Tibial nerve (tissue), 4 donors: ENCODE data around the gene YBX2. TPM values are rescaled to one million over a fixed set of nuclear protein-coding genes. Genes with fewer than 3 reads are reported as not detected.

ENCODE experiments used
- DNase-seq, 2 donors: peaks; one replicate each; pipeline ENCODE4 v3.0.0-alpha.2; 2019; ENCODE audit warnings: low spot score in 2 of 2
- H3K27ac ChIP-seq, 4 donors: fragments of 200-600 bp; sonication (generic) in 3 of 4; one replicate each; pipeline ENCODE4 v1.5.1; 2017 to 2019; ENCODE audit warnings: mild to moderate bottlenecking in 1 of 4
- H3K27me3 ChIP-seq, 2 donors: fragments of 200-600 bp; sonication (generic) in 1 of 2; one replicate each; pipeline versions ENCODE4 v1.5.1 to v1.6.0; 2017 to 2019
- H3K36me3 ChIP-seq, 3 donors: fragments of 200-600 bp; sonication (generic); one replicate each; pipeline ENCODE4 v1.5.1; 2018 to 2019
- H3K4me1 ChIP-seq, 4 donors: fragments of 200-600 bp; sonication (generic) in 3 of 4; one replicate each; pipeline ENCODE4 v1.5.1; 2017 to 2019
- H3K4me3 ChIP-seq, 4 donors: fragments of 200-600 bp; sonication (generic) in 3 of 4; one replicate each; pipeline ENCODE4 v1.5.1; 2017 to 2019; ENCODE audit warnings: mild to moderate bottlenecking in 1 of 4, moderate library complexity in 1 of 4
- H3K9me3 ChIP-seq, 4 donors: fragments of 200-600 bp; sonication (generic) in 3 of 4; one replicate each; pipeline ENCODE4 v1.5.1; 2017 to 2019
- CTCF ChIP-seq, 5 experiments: fragments of 200-600 bp in 3 of 5; fragments of 450-650 bp in 2 of 5; sonication (generic) in 3 of 5; IDR thresholded peaks; one replicate each; pipeline ENCODE4 v1.5.1; 2016 to 2019; ENCODE audit warnings: antibody characterized with exemption in 5 of 5, mild to moderate bottlenecking in 3 of 5, moderate library complexity in 2 of 5
- EP300 ChIP-seq, 2 donors: sonication (generic); formaldehyde crosslinking; IDR thresholded peaks; one replicate each; pipeline ENCODE4 v1.6.1; 2017; ENCODE audit warnings: antibody characterized with exemption in 2 of 2, mild to moderate bottlenecking in 1 of 2
- POLR2A ChIP-seq, 2 donors: fragments of 450-650 bp; IDR thresholded peaks; one replicate each; pipeline ENCODE4 v1.6.1; 2017; ENCODE audit warnings: antibody characterized with exemption in 2 of 2, mild to moderate bottlenecking in 2 of 2, moderate library complexity in 2 of 2
- WGBS, 2 donors: methylation state at CpG; one replicate each; pipeline ENCODE4 v1.1.5; 2018; 5-methylcytosine and 5-hydroxymethylcytosine counted together
- total RNA-seq, 4 donors: library from RNA; depleted of rRNA; stranded (reverse); fragments of >200 nt; gene quantifications; one replicate each; pipeline ENCODE4 v1.1.0, GENCODE V29; 2016

Gene YBX2
- total RNA-seq, 4 donors from 2014 or later = under 0.01 to 2.1 (median 0.52) TPM

GRCh38 chr17:7262192-7262934 lies 32.1 kb downstream of the YBX2 start, which contains the start of gene CLDN7:
Gene CLDN7 (minus strand): TSS chr17:7262478. CDS start chr17:7262043, 435 bp downstream.
- TF ChIP-seq POLR2A (IDR thresholded peaks at IDR 0.05) (no peak), CTCF (IDR thresholded peaks at IDR 0.05) (no peak), EP300 (IDR thresholded peaks at IDR 0.05) (no peak)
- Histone ChIP-seq H3K36me3 (peaks cover 0 to 27% (median 0%) of the 10 kb centered on the region in 3 donors), H3K27me3 (peaks cover 0 to 49% of the 10 kb centered on the region in 2 donors), H3K9me3 (no peaks in the 10 kb centered on the region), H3K27ac (peak within 1 kb of the TSS in 1 of 4 donors; percentile 76), H3K4me1 (peaks cover 0 to 38% (median 13%) of the 10 kb centered on the region in 4 donors), H3K4me3 (peak within 1 kb of the TSS; percentile 18 to 49 (median 44))
- no peak for DNase-seq
- 5 to 8% methylated on average over 48 to 51 of the region's 64 CpGs for WGBS, 2 donors

GRCh38 chr17:7261379-7262191 lies 32.9 kb downstream of the YBX2 start:
- Histone ChIP-seq H3K4me1 (peaks cover 0 to 38% (median 13%) of the 10 kb centered on the region in 4 donors), H3K27ac (peak overlapping the region in 1 of 4 donors; percentile 58), H3K36me3 (peaks cover 0 to 35% (median 0%) of the 10 kb centered on the region in 3 donors), H3K9me3 (no peaks in the 10 kb centered on the region), H3K27me3 (peaks cover 0 to 47% of the 10 kb centered on the region in 2 donors), H3K4me3 (peak overlapping the region; percentile 18 to 49 (median 44))
- TF ChIP-seq POLR2A (IDR thresholded peaks at IDR 0.05) (no peak), CTCF (IDR thresholded peaks at IDR 0.05) (no peak), EP300 (IDR thresholded peaks at IDR 0.05) (no peak)
- no peak for DNase-seq
- WGBS, 2 donors = 5 to 23% methylated on average over 6 to 34 of the region's 71 CpGs

GRCh38 chr17:7260651-7261378 lies 33.6 kb downstream of the YBX2 start:
- peaks cover 0 to 47% of the 10 kb centered on the region in 2 donors for H3K27me3 ChIP-seq
- H3K4me3 ChIP-seq = peak overlapping the region; percentile 18 to 49 (median 44)
- TF ChIP-seq POLR2A (IDR thresholded peaks at IDR 0.05) (no peak), CTCF (IDR thresholded peaks at IDR 0.05) (no peak), EP300 (IDR thresholded peaks at IDR 0.05) (no peak)
- WGBS, 2 donors = 8 to 10% methylated on average over 33 to 35 of the region's 54 CpGs
- no peaks in the 10 kb centered on the region for H3K9me3 ChIP-seq
- H3K4me1 ChIP-seq = peaks cover 0 to 38% (median 13%) of the 10 kb centered on the region in 4 donors
- peak overlapping the region in 1 of 4 donors; percentile 58 for H3K27ac ChIP-seq
- no peak for DNase-seq
- peaks cover 0 to 43% (median 0%) of the 10 kb centered on the region in 3 donors for H3K36me3 ChIP-seq

- TF ChIP-seq CTCF (IDR thresholded peaks at IDR 0.05) = no peak
- TF ChIP-seq EP300 (IDR thresholded peaks at IDR 0.05) = no peak
- no peak for DNase-seq
- 77 to 81% methylated on average over 4 of the region's 4 CpGs for WGBS, 2 donors
- H3K27ac ChIP-seq = peak overlapping the region in 1 of 4 donors; percentile 58
- H3K9me3 ChIP-seq = no peaks in the 10 kb centered on the region
- peaks cover 0 to 49% (median 0%) of the 10 kb centered on the region in 3 donors for H3K36me3 ChIP-seq
- H3K4me1 ChIP-seq = peaks cover 0 to 38% (median 13%) of the 10 kb centered on the region in 4 donors
- peaks cover 0 to 47% of the 10 kb centered on the region in 2 donors for H3K27me3 ChIP-seq
- H3K4me3 ChIP-seq = peak overlapping the region in 1 of 4 donors; percentile 41
Observed at GRCh38 chr17:7260151-7260550, 34.3 kb downstream of the YBX2 start.
